K562 (cell line): ENCODE data around the gene CPE.

Experiments used
- CTCF ChIP-seq, 3 experiments: IDR thresholded peaks in 2 of 3; conservative IDR thresholded peaks in 1 of 3; 2 replicates each; pipeline ENCODE4 v1.5.1; 2011 to 2012; ENCODE audit warnings: low read length in 3 of 3, mild to moderate bottlenecking in 3 of 3, control low read depth in 2 of 3, improper control_type of control experiment in 1 of 3, inconsistent platforms in 1 of 3, low read depth in 1 of 3, mixed read lengths in 1 of 3, moderate library complexity in 1 of 3; ENCODE audit not compliant: insufficient read depth in 2 of 3
- GATA2 ChIP-seq: sonication (generic); formaldehyde crosslinking; IDR thresholded peaks from 2 replicates; pipeline ENCODE4 v1.4.0; 2020; ENCODE audit warnings: mild to moderate bottlenecking, missing genetic modification reagents
- USF1 ChIP-seq: sonication (generic); formaldehyde crosslinking; IDR thresholded peaks from 2 replicates; pipeline ENCODE4 v1.9.0; 2022; ENCODE audit warnings: mild to moderate bottlenecking, missing genetic modification reagents
- ZBTB11 ChIP-seq, 3 experiments: fragments of 200-800 bp in 1 of 3; fragments of 250-450 bp in 1 of 3; fragments of 450-650 bp in 1 of 3; sonication (Bioruptor Pico) in 1 of 3; sonication (Bioruptor generic) in 1 of 3; formaldehyde crosslinking in 1 of 3; IDR thresholded peaks; 2 replicates each; pipeline versions ENCODE4 v1.6.1 to v1.8.0; 2016 to 2022; ENCODE audit warnings: mild to moderate bottlenecking in 2 of 3, missing genetic modification characterization in 2 of 3, missing compliant biosample characterization in 1 of 3, moderate library complexity in 1 of 3
- ZBTB49 ChIP-seq: sonication (generic); formaldehyde crosslinking; IDR thresholded peaks from 2 replicates; pipeline ENCODE4 v1.8.0; 2022; ENCODE audit warnings: missing genetic modification reagents, mild to moderate bottlenecking, borderline replicate concordance

- TF ChIP-seq USF1 (CRISPR knock-in tag) (no peak), CTCF (IDR thresholded peaks at IDR 0.05 in 2 of 3, conservative IDR thresholded peaks at IDR 0.05 in 1 of 3; ENCODE audit: insufficient read depth in 2 of 3, low read depth in 1 of 3, low read length in 3 of 3) (no peak), ZBTB49 (CRISPR knock-in tag) (no peak), GATA2 (no peak), ZBTB11 (CRISPR knock-in tag; IDR thresholded peaks at IDR 0.05) (no peak)
Observed at GRCh38 chr4:165518024-165518616, 139.3 kb downstream of the CPE start.
